Measurements from ENCODE around the gene NKAIN1.

GRCh38 chr1:31199949-31200348 is 39.7 kb downstream of the NKAIN1 start:
- no peak for TF ChIP-seq CTCF (IDR thresholded peaks at IDR 0.05)
- TF ChIP-seq POLR2A (IDR thresholded peaks at IDR 0.05), result no peak

Data from esophagus squamous epithelium (tissue), 4 donors.